Tibial artery (tissue), 4 donors: ENCODE measurements around the gene SLC4A8.

ENCODE experiments used
- DNase-seq, 2 donors: peaks; one replicate each; pipeline ENCODE4 v3.0.0-alpha.2; 2019
- H3K27ac ChIP-seq, 2 donors: fragments of 200-600 bp; sonication (generic) in 1 of 2; 1 replicate in 1 of 2; 2 replicates in 1 of 2; pipeline ENCODE4 v1.5.1; 2018 to 2019; ENCODE audit warnings: mild to moderate bottlenecking in 1 of 2
- H3K27me3 ChIP-seq, 2 donors: fragments of 200-600 bp; sonication (generic) in 1 of 2; one replicate each; pipeline versions ENCODE4 v1.5.1 to v1.6.0; 2016 to 2019
- H3K36me3 ChIP-seq, 3 donors: fragments of 200-600 bp; sonication (generic) in 2 of 3; one replicate each; pipeline ENCODE4 v1.5.1; 2016 to 2019; ENCODE audit warnings: mild to moderate bottlenecking in 2 of 3
- H3K4me1 ChIP-seq, 4 donors: fragments of 200-600 bp; sonication (generic) in 2 of 4; 1 replicate in 3 of 4; 2 replicates in 1 of 4; pipeline ENCODE4 v1.5.1; 2016 to 2019
- H3K4me3 ChIP-seq, 2 donors: fragments of 200-600 bp; sonication (generic) in 1 of 2; 1 replicate in 1 of 2; 2 replicates in 1 of 2; pipeline ENCODE4 v1.5.1; 2018 to 2019; ENCODE audit warnings: mild to moderate bottlenecking in 2 of 2
- H3K9me3 ChIP-seq, 3 donors: fragments of 200-600 bp; sonication (generic) in 1 of 3; one replicate each; pipeline ENCODE4 v1.5.1; 2016 to 2019
- CTCF ChIP-seq, 2 experiments: fragments of 200-600 bp in 1 of 2; fragments of 450-650 bp in 1 of 2; IDR thresholded peaks; one replicate each; pipeline ENCODE4 v1.5.1; 2017 to 2019; ENCODE audit warnings: antibody characterized with exemption in 2 of 2, mild to moderate bottlenecking in 1 of 2, moderate library complexity in 1 of 2
- intact Hi-C: fragments of 100-400 bp; cut with DNase I; formaldehyde crosslinking; loops from one replicate; pipeline ENCODE4 v1.15.0; 2023; ENCODE audit warnings: low total_unique reads

Gene SLC4A8

GRCh38 chr12:51549637-51550036, 125.0 kb downstream of the SLC4A8 start:
- intact Hi-C loops, result no loop called here
- Histone ChIP-seq H3K4me3 (no peak overlapping the region), H3K36me3 (no peaks in the 10 kb centered on the region), H3K9me3 (peaks cover 0 to 12% (median 0%) of the 10 kb centered on the region in 3 donors), H3K27me3 (peaks cover 0 to 8% of the 10 kb centered on the region in 2 donors), H3K4me1 (no peaks in the 10 kb centered on the region), H3K27ac (no peak overlapping the region)
- no peak for DNase-seq
- TF ChIP-seq CTCF (IDR thresholded peaks at IDR 0.05), result no peak
